ENCODE measurements around the gene CFAP45. TPM values are rescaled to one million over a fixed set of nuclear protein-coding genes. Genes with fewer than 3 reads are reported as not detected.
A peak's percentile ranks its signal among the peaks of the same experiment; 100 is the strongest.

The CFAP45 gene
- total and polyA plus RNA-seq, 2 of the 8 experiments (the other 6 are each of a cell fraction or from before 2014, with no cell fraction given) = 0.05 TPM; not detected in 1

DNA sequence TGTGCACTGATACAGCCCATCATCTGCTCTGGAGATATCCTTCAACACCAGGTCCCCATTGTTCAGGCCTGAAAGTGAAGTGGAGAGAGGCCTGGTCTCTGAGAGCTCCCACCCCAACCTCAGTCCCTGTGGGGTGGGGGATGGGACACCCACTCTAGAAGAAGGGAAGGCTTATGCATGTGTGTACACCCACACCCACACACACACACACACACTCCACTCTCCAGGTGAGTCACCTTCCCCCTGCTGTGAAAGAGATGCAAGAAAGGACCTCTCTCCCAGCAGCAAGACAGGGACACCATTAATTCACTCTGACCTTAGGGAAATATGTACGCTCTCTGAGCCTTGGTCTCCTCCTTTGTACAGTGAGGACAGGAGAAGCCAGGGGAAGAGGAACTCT is 43.4 kb downstream of the CFAP45 start:
- POLR2A ChIA-PET (ENCODE audit: partially characterized antibody) = interaction anchor here (1.0 kb wide), 1 partner anchor 47 kb away, joined by 4 read pairs; no protein-coding TSS in a partner anchor
- no peak overlapping the region for H3K4me2 ChIP-seq (ENCODE audit: insufficient read depth in 1 of 2, low read depth in 2 of 2, low read length in 2 of 2)
- H2BK5ac ChIP-seq (ENCODE audit: low read depth, low read length) = no peak overlapping the region
- H4K20me1 ChIP-seq (replicated peaks in 1 of 2; ENCODE audit: control insufficient read depth in 1 of 2, insufficient read depth in 2 of 2, low read length in 2 of 2) = no peaks in the 10 kb centered on the region
- H4K5ac ChIP-seq (ENCODE audit: insufficient read length, low read depth, low read length) = no peak overlapping the region
- H3K23ac ChIP-seq (ENCODE audit: insufficient read length) = no peak overlapping the region
- H3K27ac ChIP-seq (ENCODE audit: low read depth, low read length) = no peak overlapping the region
- H2AK5ac ChIP-seq (ENCODE audit: low read depth, low read length) = no peak overlapping the region
- no peak overlapping the region for H3K4ac ChIP-seq (replicated peaks; ENCODE audit: insufficient read length, low read depth, low read length)
- H3K4me3 ChIP-seq (ENCODE audit: extremely low read depth in 1 of 4, insufficient read depth in 2 of 4, low read depth in 3 of 4, low read length in 4 of 4) = no peak overlapping the region
- TF ChIP-seq, protein P1, sequence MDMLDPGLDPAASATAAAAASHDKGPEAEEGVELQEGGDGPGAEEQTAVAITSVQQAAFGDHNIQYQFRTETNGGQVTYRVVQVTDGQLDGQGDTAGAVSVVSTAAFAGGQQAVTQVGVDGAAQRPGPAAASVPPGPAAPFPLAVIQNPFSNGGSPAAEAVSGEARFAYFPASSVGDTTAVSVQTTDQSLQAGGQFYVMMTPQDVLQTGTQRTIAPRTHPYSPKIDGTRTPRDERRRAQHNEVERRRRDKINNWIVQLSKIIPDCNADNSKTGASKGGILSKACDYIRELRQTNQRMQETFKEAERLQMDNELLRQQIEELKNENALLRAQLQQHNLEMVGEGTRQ (IDR thresholded peaks at IDR 0.05; ENCODE audit: low read length) = no peak
- TF ChIP-seq TCF12 (IDR thresholded peaks at IDR 0.05; ENCODE audit: low read depth, low read length) = no peak
- TF ChIP-seq, protein P2, sequence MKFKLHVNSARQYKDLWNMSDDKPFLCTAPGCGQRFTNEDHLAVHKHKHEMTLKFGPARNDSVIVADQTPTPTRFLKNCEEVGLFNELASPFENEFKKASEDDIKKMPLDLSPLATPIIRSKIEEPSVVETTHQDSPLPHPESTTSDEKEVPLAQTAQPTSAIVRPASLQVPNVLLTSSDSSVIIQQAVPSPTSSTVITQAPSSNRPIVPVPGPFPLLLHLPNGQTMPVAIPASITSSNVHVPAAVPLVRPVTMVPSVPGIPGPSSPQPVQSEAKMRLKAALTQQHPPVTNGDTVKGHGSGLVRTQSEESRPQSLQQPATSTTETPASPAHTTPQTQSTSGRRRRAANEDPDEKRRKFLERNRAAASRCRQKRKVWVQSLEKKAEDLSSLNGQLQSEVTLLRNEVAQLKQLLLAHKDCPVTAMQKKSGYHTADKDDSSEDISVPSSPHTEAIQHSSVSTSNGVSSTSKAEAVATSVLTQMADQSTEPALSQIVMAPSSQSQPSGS (IDR thresholded peaks at IDR 0.05; ENCODE audit: low read length) = no peak
- no peak for TF ChIP-seq KDM4A (IDR thresholded peaks at IDR 0.05; ENCODE audit: low read depth, low read length, severe bottlenecking)
- H2BK15ac ChIP-seq (ENCODE audit: low read length) = no peak overlapping the region
- no peak overlapping the region for H4K8ac ChIP-seq (ENCODE audit: extremely low read depth, insufficient read depth, low read length)
- no peaks in the 10 kb centered on the region for H3K79me1 ChIP-seq (ENCODE audit: low read depth, low read length)
- 89% methylated on average over 1 of the region's 1 CpG; no CpG with 5 or more reads in 1 of the 2 experiments for WGBS, 2 experiments (ENCODE audit: extremely low coverage in 1 of 2, insufficient coverage in 1 of 2, insufficient read length in 1 of 2, insufficient replicate concordance in 2 of 2, low coverage in 1 of 2, low lambda C conversion rate in 2 of 2, missing lambda C conversion rate in 1 of 2)
- no peak overlapping the region for H4K91ac ChIP-seq (replicated peaks; ENCODE audit: insufficient read length, low read length)
- H2BK120ac ChIP-seq (replicated peaks; ENCODE audit: low read depth, low read length) = no peak overlapping the region
- no peaks in the 10 kb centered on the region for H3K36me3 ChIP-seq (ENCODE audit: control insufficient read depth in 2 of 4, insufficient read depth in 4 of 4, low read length in 3 of 4)
- CTCF ChIA-PET (ENCODE audit: partially characterized antibody) = interaction anchor here (0.7 to 14.8 kb wide), 7 partner anchors 26 to 150 kb away, joined by 3 to 111 read pairs (median 5); partner anchors contain the start of gene SLAMF8
- H3K23me2 ChIP-seq (ENCODE audit: low read depth, low read length) = peaks cover 10% of the 10 kb centered on the region; the same call in 1 of the 2 replicates
- peaks cover 7 to 33% (median 24%) of the 10 kb centered on the region in 4 experiments for H3K27me3 ChIP-seq (replicated peaks in 1 of 4; ENCODE audit: control insufficient read depth in 3 of 4, extremely low read depth in 1 of 4, insufficient read depth in 3 of 4, low read length in 3 of 4)
- no peak overlapping the region for H2AFZ ChIP-seq (ENCODE audit: low read length)
- FAIRE-seq (no peak), DNase-seq (ENCODE audit: low read depth in 1 of 2, low spot score in 2 of 2) (no peak)
- 0 out of 2 replicates have a peak overlapping the region, but pooled peaks have one; percentile 34 for H2BK12ac ChIP-seq (ENCODE audit: low read depth, low read length)
- no peak overlapping the region for H3K9ac ChIP-seq (replicated peaks in 1 of 4; ENCODE audit: extremely low read depth in 1 of 4, low read depth in 3 of 4, low read length in 3 of 4)
- H3K18ac ChIP-seq (ENCODE audit: extremely low read depth, low read length) = no peak overlapping the region
- H3K79me2 ChIP-seq (ENCODE audit: control insufficient read depth in 1 of 2, insufficient read depth in 2 of 2, low read length in 2 of 2) = no peaks in the 10 kb centered on the region
- no peaks in the 10 kb centered on the region; a peak in 1 of 4 replicates for H3K9me3 ChIP-seq (ENCODE audit: insufficient read depth in 2 of 2, low read depth in 1 of 2, low read length in 1 of 2)
- no peak overlapping the region for H3K56ac ChIP-seq (replicated peaks; ENCODE audit: insufficient read length, low read depth, low read length)
- peaks cover 0 to under 1% (median 0%) of the 10 kb centered on the region in 4 experiments; a peak in 2 of 7 replicates for H3K4me1 ChIP-seq (replicated peaks in 1 of 4; ENCODE audit: control insufficient read depth in 3 of 4, insufficient read depth in 4 of 4, low read length in 3 of 4)
- no peak overlapping the region for H3K14ac ChIP-seq (ENCODE audit: insufficient read length)
- no peak overlapping the region for H2BK20ac ChIP-seq (ENCODE audit: low read length)

Measured in H1 (cell line).